Umbilical cord (tissue), 2 donors: ENCODE results near the gene APOLD1. TPM values are rescaled to one million over a fixed set of nuclear protein-coding genes. Genes with fewer than 3 reads are reported as not detected.
"Not testable (repeated sequence)": the region's sequence is repeated elsewhere in the genome, so short reads cannot be mapped to it uniquely, and the experiment has no call there.

Source experiments
- DNase-seq: peaks from one replicate; pipeline ENCODE4 v3.0.0-alpha.2; 2015; ENCODE audit warnings: low spot score
- total RNA-seq: library from RNA; depleted of rRNA; stranded (reverse); fragments of >200 nt; gene quantifications from one replicate; pipeline ENCODE4 v1.2.3, GENCODE V29; 2014; ENCODE audit warnings: low replicate concordance; ENCODE audit not compliant: insufficient read depth

The APOLD1 gene, protein sequence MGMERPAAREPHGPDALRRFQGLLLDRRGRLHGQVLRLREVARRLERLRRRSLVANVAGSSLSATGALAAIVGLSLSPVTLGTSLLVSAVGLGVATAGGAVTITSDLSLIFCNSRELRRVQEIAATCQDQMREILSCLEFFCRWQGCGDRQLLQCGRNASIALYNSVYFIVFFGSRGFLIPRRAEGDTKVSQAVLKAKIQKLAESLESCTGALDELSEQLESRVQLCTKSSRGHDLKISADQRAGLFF
- 14.0 TPM for total RNA-seq

DNA sequence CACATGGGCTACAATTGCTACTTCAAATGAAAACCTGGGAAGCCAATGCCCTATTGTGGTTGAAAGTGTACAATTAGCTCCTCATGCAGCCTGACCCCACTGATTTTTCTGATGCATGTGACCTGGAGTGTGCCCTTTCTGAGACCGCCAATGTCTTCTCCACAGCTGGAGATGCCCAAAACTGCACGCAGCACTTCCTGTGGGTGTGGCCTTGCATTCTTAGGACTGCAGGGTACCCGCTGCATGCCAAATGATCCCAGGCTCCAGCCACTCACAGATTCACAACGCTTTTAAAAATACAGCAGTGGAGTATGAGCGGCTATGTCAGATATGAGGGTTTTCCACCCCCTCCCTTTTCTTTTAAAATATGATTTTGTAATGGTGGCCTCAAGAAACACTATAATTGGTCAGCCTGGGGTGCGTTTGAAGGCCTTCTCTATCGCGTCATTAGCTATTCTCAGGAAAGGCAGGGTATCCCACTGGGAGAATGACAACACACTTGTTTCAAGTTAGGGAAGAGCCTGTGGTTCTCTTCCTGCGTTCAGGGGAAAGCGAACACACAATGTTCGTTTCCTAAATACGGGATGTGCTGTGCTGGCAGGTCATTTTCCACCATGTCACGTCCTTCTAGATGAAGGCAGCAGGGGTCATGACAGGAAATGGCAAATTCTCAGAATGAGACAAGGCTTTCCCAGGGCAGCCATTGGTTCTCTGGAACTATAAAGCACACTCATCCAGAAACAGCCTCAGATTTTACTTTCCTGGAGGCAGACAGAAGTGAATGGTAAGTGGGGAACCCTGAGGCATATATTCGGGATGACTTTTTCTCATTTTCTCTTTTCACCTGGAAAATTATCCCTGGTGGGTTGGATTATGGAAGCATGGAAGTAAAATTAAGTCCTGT, at the start of gene APOLD1:
APOLD1 (plus strand) TSS at position 749 of the 904 bp plus-strand sequence; CDS start at position 782, 33 bp downstream.
- peak; percentile 21 for DNase-seq

DNA sequence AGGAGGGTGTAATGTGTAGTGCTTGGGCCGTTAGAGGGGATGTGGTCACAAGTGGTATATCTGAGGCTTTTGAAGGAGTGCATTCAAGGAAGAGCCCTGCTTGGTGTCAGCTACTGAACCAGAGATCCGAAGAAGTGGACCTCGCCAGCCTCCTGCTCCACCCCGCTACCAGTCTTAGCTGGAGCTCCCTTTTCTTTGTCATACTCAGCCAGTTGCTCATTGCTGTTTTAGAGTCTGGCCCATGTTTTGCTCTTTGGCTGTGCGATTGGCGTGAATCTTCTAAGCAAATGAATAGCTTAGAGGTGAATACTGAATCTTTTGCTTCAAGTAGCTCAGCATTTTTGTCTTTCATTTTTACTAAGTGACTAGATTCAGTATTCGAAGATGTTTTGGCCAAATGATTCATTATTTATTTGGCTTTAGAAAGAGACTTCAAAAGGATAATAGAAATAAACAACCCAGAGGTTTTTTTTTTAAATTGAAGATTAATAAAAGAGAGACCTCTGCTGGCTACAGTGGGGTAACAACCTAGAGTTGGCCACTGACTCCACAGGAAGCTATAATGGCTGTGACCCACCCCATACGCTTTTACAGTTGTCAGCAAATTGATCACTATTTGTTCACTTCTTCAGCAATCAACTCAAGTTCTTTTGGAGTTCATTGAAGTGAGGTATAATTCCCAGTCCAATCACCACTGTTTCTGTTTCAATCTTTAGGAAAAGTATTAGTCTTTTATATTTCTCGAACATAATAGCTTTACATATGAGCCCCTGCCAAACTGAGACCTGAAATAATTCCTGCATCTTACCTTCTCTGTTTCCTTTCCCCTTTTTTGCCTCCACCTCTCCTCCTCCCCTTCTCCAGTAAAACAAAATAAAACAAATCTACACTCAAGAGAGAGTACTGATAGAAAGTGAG, 48.4 kb upstream of the APOLD1 start:
- peak; percentile 30 for DNase-seq

DNA sequence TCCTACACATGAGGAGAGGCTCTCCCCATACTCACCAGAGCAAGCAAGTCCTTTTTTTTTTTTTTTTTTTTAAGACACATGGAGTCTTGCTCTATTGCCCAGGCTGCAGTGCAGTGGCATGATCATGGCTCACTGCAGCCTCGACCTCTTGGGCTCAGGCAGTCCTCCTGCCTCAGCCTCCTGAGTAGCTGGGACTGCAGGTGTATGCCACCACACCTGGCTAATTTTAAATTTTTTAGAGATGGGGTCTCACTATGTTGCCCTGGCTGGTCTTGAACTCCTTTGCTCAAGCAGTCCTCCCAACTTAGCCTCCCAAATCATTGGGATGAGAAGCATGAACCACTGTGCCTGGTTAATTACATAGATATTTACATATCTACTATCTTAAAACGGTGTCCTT, 47.3 kb upstream of the APOLD1 start:
- not testable (repeated sequence) for DNase-seq

DNA sequence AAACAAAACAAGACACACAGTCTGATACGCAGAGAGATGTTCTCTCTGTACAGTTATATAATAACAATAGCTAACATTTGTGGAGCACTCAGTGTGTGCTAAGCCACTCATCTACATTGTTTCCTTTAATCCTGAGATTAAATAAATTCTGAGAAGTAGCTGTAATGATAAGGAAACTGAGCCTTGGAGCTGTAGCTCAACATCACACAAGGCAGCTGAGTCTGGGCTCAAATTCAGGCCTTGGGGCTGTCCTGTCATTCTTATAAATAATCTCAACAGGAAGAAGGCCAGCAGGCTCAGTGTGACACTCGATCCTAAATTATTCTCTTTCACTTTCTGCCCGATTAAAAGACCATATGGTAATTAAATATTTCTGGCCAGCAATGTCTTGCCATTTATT, 43.8 kb upstream of the APOLD1 start:
- DNase-seq, result no peak

DNA sequence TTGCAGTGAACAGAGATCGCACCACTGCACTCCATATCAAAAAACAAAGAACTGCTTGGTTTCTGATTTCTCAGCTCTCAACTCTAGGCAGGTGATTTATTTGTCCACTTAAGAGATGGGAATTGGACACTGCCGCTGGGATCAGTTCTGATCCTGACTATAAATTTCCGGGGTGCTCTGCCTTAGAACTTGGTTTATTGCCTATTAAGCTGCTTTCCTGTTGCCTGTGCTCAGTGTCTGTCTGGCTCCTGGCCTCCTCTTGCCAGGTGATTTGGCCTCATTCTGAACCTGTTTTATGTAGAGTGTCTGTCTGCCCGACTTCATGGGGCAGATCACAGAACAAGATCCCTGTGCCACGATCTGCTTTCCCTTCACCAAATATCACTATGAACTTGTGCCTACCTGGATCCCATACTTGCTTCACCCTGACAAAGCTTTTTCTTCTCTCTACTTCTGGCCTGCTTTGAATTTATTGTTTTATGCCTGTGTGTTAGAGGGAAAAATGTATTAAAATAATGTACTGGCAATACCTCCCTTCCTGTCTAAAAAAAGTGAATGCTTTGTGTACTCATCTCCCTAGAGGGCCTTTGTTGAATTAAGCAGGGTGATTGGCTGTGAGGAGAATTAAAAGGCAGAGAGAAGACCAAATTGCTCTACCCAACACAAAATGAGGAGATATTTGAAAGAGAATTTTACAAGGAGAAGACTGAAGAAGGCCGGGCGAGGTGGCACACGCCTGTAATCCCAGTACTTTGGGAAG, 40.7 kb upstream of the APOLD1 start:
- DNase-seq, result no peak

DNA sequence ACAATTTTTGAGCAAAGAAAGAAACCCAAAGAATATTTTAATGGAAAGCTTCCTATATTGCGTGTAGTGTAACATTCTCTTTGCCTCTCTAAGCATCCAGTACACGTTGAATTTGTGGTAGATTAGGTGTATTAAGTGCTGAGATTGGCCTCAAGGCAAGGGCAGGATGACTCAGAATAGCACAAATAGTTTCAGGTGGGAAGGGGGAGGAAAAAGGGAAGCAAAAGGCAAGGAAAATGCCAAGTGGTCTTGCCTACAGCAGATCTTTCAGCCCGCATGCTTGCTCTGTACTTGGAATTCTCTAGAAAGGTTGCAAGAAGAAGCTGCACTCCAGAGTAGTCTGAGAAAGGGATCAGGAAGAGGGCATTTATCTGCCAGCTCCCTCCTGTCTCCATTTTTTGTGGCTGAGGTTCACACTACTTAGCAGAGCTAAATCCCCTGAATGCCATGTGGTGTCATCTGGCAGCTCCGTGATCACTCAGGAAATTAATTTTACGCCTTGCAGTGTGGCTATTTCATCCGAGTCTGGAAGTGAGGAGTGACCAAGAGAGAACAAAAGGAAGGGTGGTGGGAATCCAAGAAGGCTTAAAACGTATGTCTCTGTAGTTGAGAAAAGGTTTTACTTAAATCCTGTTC, 39.8 kb upstream of the APOLD1 start:
- DNase-seq, result no peak

DNA sequence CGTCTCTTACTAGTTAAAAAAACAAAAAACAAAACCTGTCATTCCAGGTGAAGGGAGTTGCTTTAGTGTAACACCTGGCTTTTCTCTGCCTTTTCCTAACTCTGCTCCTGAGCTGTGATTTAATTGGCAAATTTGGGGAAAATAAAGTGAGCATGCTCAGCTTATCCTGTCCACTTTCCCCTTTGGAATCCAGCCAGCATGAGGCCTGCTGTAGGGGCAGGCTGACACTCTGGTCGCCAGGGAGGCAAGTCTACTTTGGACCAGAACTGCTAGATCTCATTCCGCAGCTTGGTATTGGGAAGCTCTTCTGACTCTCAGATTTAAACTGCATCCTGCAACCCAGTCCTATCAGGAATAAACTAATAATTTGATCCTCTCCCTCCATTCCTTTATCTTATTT, 38.2 kb upstream of the APOLD1 start:
- DNase-seq, result no peak

DNA sequence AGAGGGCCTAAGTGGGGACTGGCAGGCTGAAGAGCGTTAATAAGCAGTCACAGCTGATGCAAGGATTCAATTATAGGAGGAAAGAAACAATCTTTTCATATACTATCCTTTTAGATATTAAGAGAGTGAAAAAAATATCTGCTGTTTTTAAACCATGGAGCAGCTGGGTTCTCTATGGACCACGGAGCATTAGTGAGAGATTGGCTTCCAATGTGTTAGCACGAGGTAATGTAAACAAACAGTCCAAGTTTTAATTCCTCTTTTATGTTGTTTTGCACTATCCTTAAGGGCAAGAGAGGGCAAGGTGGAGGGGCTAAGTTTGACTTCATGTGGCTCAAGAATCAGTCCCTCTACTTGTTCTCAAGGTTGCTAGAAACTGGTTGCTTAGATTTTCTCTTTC, 37.4 kb upstream of the APOLD1 start:
- no peak for DNase-seq

DNA sequence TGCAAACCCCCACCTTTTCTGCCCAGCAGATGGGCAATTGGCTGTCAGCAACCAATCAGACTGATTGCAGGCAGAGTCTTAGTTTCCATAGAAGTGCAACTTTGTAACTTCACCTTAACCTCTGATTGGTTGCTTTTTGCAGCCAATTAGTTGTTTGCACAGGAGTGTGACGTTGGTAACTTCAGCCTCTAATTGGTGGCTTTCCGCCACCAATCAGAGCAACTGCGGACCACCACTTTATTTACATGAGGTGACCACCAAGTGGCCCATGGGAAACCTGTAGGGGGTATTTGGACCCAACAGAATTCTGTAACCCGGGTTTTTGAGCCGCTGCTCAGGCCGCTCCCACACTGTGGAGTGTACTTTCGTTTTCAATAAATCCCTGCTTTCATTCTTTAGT, 36.0 kb upstream of the APOLD1 start:
- no peak for DNase-seq

DNA sequence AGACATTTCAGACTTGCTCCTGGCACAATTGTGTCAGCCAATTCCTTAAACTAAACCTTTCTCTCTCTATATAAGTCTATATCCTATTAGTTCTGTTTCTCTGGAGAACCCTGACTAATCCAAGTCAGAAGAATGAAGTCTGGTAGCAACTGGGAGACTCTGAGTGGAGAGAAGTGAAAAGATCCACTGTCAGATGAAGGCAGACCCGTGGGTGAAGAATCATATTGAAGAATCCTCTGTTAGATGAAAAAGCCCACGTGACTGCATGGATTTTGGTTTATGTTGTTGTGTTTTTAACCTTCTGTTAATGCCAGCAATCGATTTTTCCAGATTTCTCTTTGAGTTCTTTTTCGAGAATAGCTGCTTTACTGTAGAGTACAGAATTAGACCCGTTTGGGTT, 29.5 kb upstream of the APOLD1 start:
- no peak for DNase-seq

DNA sequence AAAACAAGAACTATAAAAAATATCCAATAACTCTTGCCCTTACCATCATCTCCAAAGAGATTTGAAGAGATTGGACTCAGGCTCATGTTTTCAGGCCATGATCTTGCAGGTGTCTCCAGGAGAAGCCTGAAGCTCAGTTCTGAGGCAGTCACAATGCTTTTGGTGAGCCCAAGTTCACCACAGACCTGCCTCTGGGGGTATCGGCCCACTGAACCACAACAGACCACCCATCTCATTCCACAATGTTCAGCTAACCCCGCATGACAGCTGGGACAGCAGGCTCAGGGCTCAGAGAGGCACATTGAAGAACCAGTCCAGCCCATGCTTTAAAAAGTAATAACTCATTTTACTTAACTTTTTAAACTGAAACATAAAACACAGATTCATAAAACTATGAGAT, 28.3 kb upstream of the APOLD1 start:
- no peak for DNase-seq

DNA sequence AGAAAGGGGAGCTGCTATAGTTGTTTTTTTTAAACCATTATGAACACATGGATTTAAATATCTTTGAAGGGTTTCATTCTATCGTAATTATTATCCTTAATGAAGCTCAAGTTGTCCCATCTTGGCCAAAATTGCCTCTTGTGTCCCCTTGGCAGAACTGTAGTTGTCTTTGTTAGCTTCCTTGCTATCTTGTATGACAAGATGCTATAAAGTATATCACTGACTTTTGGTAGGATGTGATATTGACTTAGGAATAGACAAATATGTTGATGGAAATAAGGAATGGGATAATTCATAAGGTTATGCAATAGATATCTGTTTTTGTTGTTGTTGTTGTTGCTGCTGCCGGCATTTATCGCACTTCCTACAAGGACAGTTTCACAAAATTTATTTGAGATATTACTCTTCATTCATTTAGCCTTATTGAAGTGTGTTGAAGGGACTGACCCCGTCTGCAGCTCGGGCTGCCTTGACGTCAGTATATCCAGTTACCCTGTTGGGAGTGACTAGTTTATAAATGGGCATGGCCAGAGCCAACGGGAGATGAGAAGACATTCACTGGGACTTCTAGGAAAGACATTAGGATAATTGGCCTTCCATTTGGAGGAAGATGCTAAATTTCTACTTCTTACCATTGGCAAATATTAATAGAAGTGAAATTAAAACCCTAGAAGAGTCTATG, 26.1 kb upstream of the APOLD1 start:
- no peak for DNase-seq

DNA sequence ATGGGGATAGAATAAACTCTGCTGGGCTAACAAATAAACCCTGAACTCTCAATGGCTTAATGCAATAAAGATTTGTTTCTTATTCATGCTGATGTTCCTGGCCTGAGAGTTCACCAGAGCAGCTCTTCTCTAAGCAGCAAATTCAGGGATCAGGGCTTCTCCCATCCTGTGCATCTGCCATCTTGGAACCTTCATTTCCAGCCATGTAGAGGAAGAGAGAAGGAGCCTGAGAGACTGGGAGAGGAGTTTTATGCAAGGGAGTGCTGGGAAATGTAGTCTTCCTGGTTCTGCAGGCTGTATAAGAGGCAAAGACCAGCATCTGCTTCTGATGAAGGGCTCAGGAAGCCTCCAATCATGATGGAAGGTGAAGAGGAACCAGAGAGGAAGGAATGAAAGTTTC, 20.6 kb upstream of the APOLD1 start:
- DNase-seq, result no peak

DNA sequence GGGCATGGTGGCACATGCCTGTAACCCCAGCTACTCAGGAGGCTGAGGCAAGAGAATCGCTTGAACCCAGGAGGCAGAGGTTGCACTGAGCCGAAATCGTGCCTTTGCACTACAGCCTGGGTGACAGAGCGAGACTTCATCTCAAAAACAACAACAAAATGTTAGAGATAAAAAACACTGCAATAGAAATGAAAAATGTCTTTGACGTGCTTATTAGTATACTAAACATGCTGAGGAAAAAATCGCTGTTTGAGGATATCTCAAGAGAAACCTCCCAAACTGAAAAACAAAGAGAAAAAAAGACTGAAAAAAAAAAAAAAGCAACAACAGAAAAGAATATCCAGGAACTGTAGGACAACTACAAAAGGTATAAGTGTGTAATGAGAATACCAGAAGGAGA, 15.2 kb upstream of the APOLD1 start:
- DNase-seq, result no peak

DNA sequence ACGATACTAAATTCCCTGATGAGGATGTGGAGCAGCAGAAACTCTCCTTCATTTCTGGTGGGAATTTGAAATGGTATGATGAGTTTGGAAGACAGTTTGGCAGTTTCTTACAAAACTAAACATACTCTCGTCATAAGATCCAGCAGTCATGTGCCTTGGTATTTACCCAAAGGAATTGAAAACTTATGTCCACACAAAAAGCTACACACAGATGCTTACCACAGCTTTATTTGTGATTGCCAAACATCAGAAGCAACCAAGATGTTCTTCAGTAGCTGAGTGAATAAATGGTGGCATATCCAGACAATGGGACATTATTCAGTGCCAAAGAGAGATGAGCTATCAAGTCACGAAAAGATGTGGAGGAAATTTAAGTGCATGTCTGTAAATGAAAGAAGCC, 10.7 kb upstream of the APOLD1 start:
- no peak for DNase-seq

DNA sequence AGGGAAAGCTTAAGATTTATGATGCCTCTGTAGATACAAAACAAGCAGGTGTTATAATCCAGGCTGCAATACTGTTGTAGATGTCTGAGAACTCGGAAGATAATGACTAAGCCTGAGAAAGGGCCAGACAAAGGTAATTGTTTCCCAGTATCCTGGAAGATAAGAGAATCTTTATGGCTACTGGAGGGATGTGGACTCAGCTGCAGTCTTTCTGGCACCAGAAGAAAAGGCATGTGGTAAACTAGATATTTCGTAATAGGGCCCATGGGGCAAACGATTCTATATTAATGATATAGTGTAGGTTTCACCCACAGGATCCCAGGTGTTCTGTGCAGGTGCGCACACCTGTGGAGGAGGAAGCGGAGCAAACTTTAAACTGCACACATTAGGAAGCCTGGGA, 9.2 kb upstream of the APOLD1 start:
- DNase-seq, result no peak

DNA sequence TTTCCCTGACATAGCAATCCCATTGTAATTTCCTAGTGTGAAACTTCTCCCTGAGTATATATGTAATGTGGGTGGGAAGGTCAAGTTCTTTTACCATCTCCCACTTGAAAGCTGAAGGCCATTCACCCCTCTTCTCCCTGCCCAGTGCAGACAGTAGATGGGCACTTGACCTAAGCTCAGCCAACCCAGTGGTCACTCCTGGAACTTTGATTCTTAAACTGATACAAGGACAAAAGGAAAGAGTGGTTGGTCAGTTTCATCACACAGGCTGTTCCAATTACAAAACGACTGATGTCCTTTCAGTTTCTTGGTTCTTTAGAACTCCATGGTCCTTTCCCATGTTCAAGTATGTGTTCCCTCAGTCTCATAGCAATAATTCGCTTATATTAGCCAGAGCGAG, 8.4 kb upstream of the APOLD1 start:
- DNase-seq, result no peak

DNA sequence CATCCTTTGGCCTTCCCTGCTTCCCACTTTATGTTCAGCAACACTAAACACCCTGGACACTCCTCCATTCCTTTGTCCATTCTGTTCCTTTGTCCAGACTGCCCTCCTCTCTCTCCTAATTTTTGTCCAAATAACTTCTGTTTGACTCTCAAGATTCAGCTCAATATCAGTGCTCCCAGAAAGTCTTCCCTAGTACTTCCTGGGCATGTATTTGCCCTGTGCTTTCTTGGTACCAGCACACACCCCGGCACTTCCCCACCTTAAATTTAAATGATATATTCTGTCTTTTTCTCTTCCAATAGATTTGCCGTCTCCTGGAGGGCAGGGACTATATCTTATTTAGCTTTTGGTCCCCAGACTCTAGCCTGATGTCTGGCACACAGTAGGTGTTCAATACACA, 6.5 kb upstream of the APOLD1 start:
- no peak for DNase-seq

DNA sequence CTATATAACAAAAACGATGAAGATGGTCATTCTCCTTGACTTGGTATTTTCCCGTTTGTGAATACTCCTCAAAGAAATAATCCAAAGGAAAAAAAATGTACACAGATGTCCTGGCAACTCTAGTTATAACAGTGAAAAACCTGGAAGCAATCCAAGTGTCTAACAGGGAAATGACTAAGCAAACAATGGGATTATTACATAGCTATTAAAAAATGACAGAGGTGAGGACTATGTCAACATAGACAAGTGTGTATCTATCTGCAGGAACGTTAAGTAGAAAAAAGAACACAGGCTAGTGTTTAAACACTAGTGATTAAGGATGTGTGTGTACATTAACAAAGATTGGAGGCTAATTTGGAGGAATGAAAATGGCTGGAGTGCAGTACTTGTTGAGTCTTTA, 5.9 kb upstream of the APOLD1 start:
- no peak for DNase-seq

DNA sequence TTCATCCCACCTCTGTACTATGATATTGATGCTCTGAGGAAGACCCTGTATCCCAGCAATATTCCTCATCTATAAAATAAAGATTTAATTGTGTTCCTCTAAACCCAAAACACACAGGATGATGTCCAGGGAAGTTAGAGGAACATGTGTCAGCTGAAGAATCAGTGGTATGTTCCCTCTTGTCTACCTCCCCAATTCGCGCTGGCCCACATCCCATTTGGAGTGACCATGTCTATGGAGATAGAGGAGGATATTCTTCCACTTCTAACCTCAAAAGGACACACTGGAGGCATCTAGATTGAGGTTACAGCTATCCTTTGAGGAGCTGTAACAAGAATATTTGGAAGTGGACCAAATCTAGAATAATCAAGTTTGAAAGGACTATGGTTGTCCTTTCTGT, 1.3 kb upstream of the APOLD1 start:
- DNase-seq, result no peak
